Measurements from ENCODE around the gene ZNG1A. TPM values are rescaled to one million over a fixed set of nuclear protein-coding genes. Genes with fewer than 3 reads are reported as not detected.
"Not testable (repeated sequence)": the region's sequence is repeated elsewhere in the genome, so short reads cannot be mapped to it uniquely, and the experiment has no call there.

The ZNG1A gene
- total and polyA plus RNA-seq, 9 of the 15 experiments (the other 6 are each of a cell fraction or from before 2014, with no cell fraction given) = 20.7 to 90.6 (median 41.7) TPM

- BruUV-seq (replicated peaks); H3K4me1 ChIP-seq (replicated peaks in 1 of 2; ENCODE audit: control insufficient read depth in 2 of 2, insufficient read depth in 2 of 2, low read length in 2 of 2); H3K9ac ChIP-seq (ENCODE audit: insufficient read depth in 1 of 2, low read depth in 2 of 2, low read length in 2 of 2); CTCF ChIA-PET (ENCODE audit: low intra/inter-chr PET ratio); H3K27ac ChIP-seq (ENCODE audit: extremely low read depth, low read depth, low read length); H3K27me3 ChIP-seq (ENCODE audit: control insufficient read depth in 2 of 2, insufficient read depth in 2 of 2, low read length in 2 of 2); H2AFZ ChIP-seq (ENCODE audit: low read depth, low read length); H3K4me3 ChIP-seq; H3K9me1 ChIP-seq (ENCODE audit: control insufficient read depth, insufficient read depth, low read length); FAIRE-seq; H3K36me3 ChIP-seq (ENCODE audit: control insufficient read depth, insufficient read depth, low read length); H3K4me2 ChIP-seq (ENCODE audit: insufficient read depth, low read length); POLR2A ChIA-PET; H4K20me1 ChIP-seq (replicated peaks; ENCODE audit: control insufficient read depth, insufficient read depth, low read length); intact Hi-C loops (cut with micrococcal nuclease); H3K9me3 ChIP-seq (replicated peaks; ENCODE audit: control insufficient read depth, insufficient read depth, low read depth, low read length); in situ Hi-C loops (cut with MboI); H3K79me2 ChIP-seq (ENCODE audit: control insufficient read depth, insufficient read depth, low read length); DNase-seq (ENCODE audit: extremely low read depth in 1 of 4, low spot score in 3 of 4): not testable (repeated sequence)
- peak; percentile 87 for ATAC-seq
- 0% methylated on average over 1 of the region's 11 CpGs for WGBS (ENCODE audit: insufficient coverage, low coverage, missing lambda C conversion rate)
Observed at GRCh38 chr9:88396-89037, 90.3 kb downstream of the ZNG1A start.

GRCh38 chr9:87860-88259 lies 91.0 kb downstream of the ZNG1A start:
- BruUV-seq (replicated peaks); H3K4me2 ChIP-seq (ENCODE audit: insufficient read depth, low read length); H3K4me3 ChIP-seq; H2AFZ ChIP-seq (ENCODE audit: low read depth, low read length); H3K9ac ChIP-seq (ENCODE audit: insufficient read depth in 1 of 2, low read depth in 2 of 2, low read length in 2 of 2); DNase-seq (ENCODE audit: extremely low read depth in 1 of 4, low spot score in 3 of 4); H3K4me1 ChIP-seq (replicated peaks in 1 of 2; ENCODE audit: control insufficient read depth in 2 of 2, insufficient read depth in 2 of 2, low read length in 2 of 2); H3K79me2 ChIP-seq (ENCODE audit: control insufficient read depth, insufficient read depth, low read length); H3K9me1 ChIP-seq (ENCODE audit: control insufficient read depth, insufficient read depth, low read length); H3K36me3 ChIP-seq (ENCODE audit: control insufficient read depth, insufficient read depth, low read length); CTCF ChIA-PET (ENCODE audit: low intra/inter-chr PET ratio); intact Hi-C loops (cut with micrococcal nuclease); in situ Hi-C loops (cut with MboI); H4K20me1 ChIP-seq (replicated peaks; ENCODE audit: control insufficient read depth, insufficient read depth, low read length); POLR2A ChIA-PET; FAIRE-seq; H3K27me3 ChIP-seq (ENCODE audit: control insufficient read depth in 2 of 2, insufficient read depth in 2 of 2, low read length in 2 of 2); H3K9me3 ChIP-seq (replicated peaks; ENCODE audit: control insufficient read depth, insufficient read depth, low read depth, low read length); H3K27ac ChIP-seq (ENCODE audit: extremely low read depth, low read depth, low read length): not testable (repeated sequence)
- WGBS (ENCODE audit: insufficient coverage, low coverage, missing lambda C conversion rate) = 21% methylated on average over 4 of the region's 6 CpGs
- peak; percentile 68 for ATAC-seq

- WGBS (ENCODE audit: insufficient coverage, low coverage, missing lambda C conversion rate) = no CpG with 5 or more reads among the region's 4 CpGs
- H3K4me1 ChIP-seq (replicated peaks in 1 of 2; ENCODE audit: control insufficient read depth in 2 of 2, insufficient read depth in 2 of 2, low read length in 2 of 2) = not testable (repeated sequence)
Observed at GRCh38 chr9:87105-87504, 91.8 kb downstream of the ZNG1A start.

GRCh38 chr9:86697-87096 lies 92.2 kb downstream of the ZNG1A start:
- H4K20me1 ChIP-seq (replicated peaks; ENCODE audit: control insufficient read depth, insufficient read depth, low read length); DNase-seq (ENCODE audit: extremely low read depth in 1 of 4, low spot score in 3 of 4); H3K79me2 ChIP-seq (ENCODE audit: control insufficient read depth, insufficient read depth, low read length); H2AFZ ChIP-seq (ENCODE audit: low read depth, low read length); H3K9ac ChIP-seq (ENCODE audit: insufficient read depth in 1 of 2, low read depth in 2 of 2, low read length in 2 of 2); H3K36me3 ChIP-seq (ENCODE audit: control insufficient read depth, insufficient read depth, low read length); H3K9me1 ChIP-seq (ENCODE audit: control insufficient read depth, insufficient read depth, low read length); H3K27me3 ChIP-seq (ENCODE audit: control insufficient read depth in 2 of 2, insufficient read depth in 2 of 2, low read length in 2 of 2); BruUV-seq (replicated peaks); H3K4me1 ChIP-seq (replicated peaks in 1 of 2; ENCODE audit: control insufficient read depth in 2 of 2, insufficient read depth in 2 of 2, low read length in 2 of 2); H3K4me2 ChIP-seq (ENCODE audit: insufficient read depth, low read length); intact Hi-C loops (cut with micrococcal nuclease); FAIRE-seq; POLR2A ChIA-PET; H3K4me3 ChIP-seq; ATAC-seq; H3K9me3 ChIP-seq (replicated peaks; ENCODE audit: control insufficient read depth, insufficient read depth, low read depth, low read length); CTCF ChIA-PET (ENCODE audit: low intra/inter-chr PET ratio); in situ Hi-C loops (cut with MboI); H3K27ac ChIP-seq (ENCODE audit: extremely low read depth, low read depth, low read length): not testable (repeated sequence)

More at GRCh38 chr9:87105-87504, 91.8 kb downstream of the ZNG1A start:
- DNase-seq (ENCODE audit: extremely low read depth in 1 of 4, low spot score in 3 of 4); H3K9me1 ChIP-seq (ENCODE audit: control insufficient read depth, insufficient read depth, low read length); FAIRE-seq; H3K27ac ChIP-seq (ENCODE audit: extremely low read depth, low read depth, low read length); H3K9ac ChIP-seq (ENCODE audit: insufficient read depth in 1 of 2, low read depth in 2 of 2, low read length in 2 of 2); H3K27me3 ChIP-seq (ENCODE audit: control insufficient read depth in 2 of 2, insufficient read depth in 2 of 2, low read length in 2 of 2); in situ Hi-C loops (cut with MboI); H3K79me2 ChIP-seq (ENCODE audit: control insufficient read depth, insufficient read depth, low read length); H2AFZ ChIP-seq (ENCODE audit: low read depth, low read length); POLR2A ChIA-PET; H3K4me2 ChIP-seq (ENCODE audit: insufficient read depth, low read length); H3K36me3 ChIP-seq (ENCODE audit: control insufficient read depth, insufficient read depth, low read length); BruUV-seq (replicated peaks); H4K20me1 ChIP-seq (replicated peaks; ENCODE audit: control insufficient read depth, insufficient read depth, low read length); H3K9me3 ChIP-seq (replicated peaks; ENCODE audit: control insufficient read depth, insufficient read depth, low read depth, low read length); CTCF ChIA-PET (ENCODE audit: low intra/inter-chr PET ratio); H3K4me3 ChIP-seq; ATAC-seq; intact Hi-C loops (cut with micrococcal nuclease): not testable (repeated sequence)
